Kidney (tissue), 14 donors: ENCODE data around the gene PPP6R1. TPM values are rescaled to one million over a fixed set of nuclear protein-coding genes. Genes with fewer than 3 reads are reported as not detected.
A peak's percentile ranks its signal among the peaks of the same experiment; 100 is the strongest.

ENCODE experiments used
- DNase-seq, 5 donors: peaks; one replicate each; pipeline ENCODE4 v3.0.0-alpha.2; 2013 to 2020
- FAIRE-seq: peaks from 2 replicates; lab custom pipeline; 2012; peaks lifted over from hg19 to GRCh38; lab: Jason Lieb, UNC
- H3K27ac ChIP-seq, 2 donors: one replicate each; pipeline ENCODE4 v1.7.0; 2013; ENCODE audit warnings: low read depth in 2 of 2, low read length in 2 of 2, inconsistent platforms in 1 of 2
- H3K27me3 ChIP-seq: one replicate; pipeline ENCODE4 v1.7.1; 2013; ENCODE audit warnings: low read length, inconsistent platforms; ENCODE audit not compliant: control insufficient read depth, insufficient read depth
- H3K36me3 ChIP-seq, 3 donors: one replicate each; pipeline versions ENCODE4 v1.7.0 to v1.7.1; 2013; ENCODE audit warnings: low read length in 3 of 3, control low read depth in 1 of 3, inconsistent platforms in 1 of 3; ENCODE audit not compliant: insufficient read depth in 3 of 3, control insufficient read depth in 2 of 3
- H3K4me1 ChIP-seq, 3 donors: one replicate each; pipeline versions ENCODE4 v1.7.0 to v1.7.1; 2013; ENCODE audit warnings: low read length in 3 of 3, inconsistent platforms in 1 of 3, low read depth in 1 of 3; ENCODE audit not compliant: control insufficient read depth in 2 of 3, insufficient read depth in 2 of 3
- H3K4me3 ChIP-seq, 3 donors: one replicate each; pipeline versions ENCODE4 v1.7.0 to v1.8.1; 2013; ENCODE audit warnings: low read length in 3 of 3, control low read depth in 1 of 3, inconsistent platforms in 1 of 3
- H3K9ac ChIP-seq, 3 donors: one replicate each; pipeline versions ENCODE4 v1.7.0 to v1.7.1; 2013; ENCODE audit warnings: low read length in 3 of 3, control low read depth in 1 of 3, inconsistent platforms in 1 of 3
- H3K9me3 ChIP-seq, 3 donors: one replicate each; pipeline versions ENCODE4 v1.7.0 to v1.7.1; 2013; ENCODE audit warnings: low read length in 3 of 3, control low read depth in 1 of 3, inconsistent platforms in 1 of 3; ENCODE audit not compliant: control insufficient read depth in 2 of 3, insufficient read depth in 1 of 3
- CTCF ChIP-seq: IDR thresholded peaks from 3 replicates; pipeline ENCODE4 v1.5.1; 2012; ENCODE audit warnings: mild to moderate bottlenecking, moderate library complexity, borderline replicate concordance; ENCODE audit not compliant: insufficient read depth; ENCODE audit errors: extremely low read depth
- intact Hi-C: fragments of 100-400 bp; cut with DNase I; formaldehyde crosslinking; loops from one replicate; pipeline ENCODE4 v1.11.1; 2022
- polyA plus RNA-seq: library from polyadenylated mRNA; stranded (reverse); fragments of 350-450 nt; fragmentation: Illumina TruSeq; extraction: RNeasy Lipid Tissue Mini Kit (QIAGEN cat#74804); gene quantifications from one replicate; pipeline ENCODE4 v1.2.3, GENCODE V29; 2014; ENCODE audit warnings: low read depth, low replicate concordance; ENCODE audit not compliant: insufficient read depth
- total RNA-seq: library from RNA; stranded (reverse); fragmentation: NEBNext Ultra II Directional; extraction: Animal tissue kit (Norgen Biotek cat#: 25700); gene quantifications from one replicate; pipeline ENCODE4 v1.2.1, GENCODE V29; 2021
- donor health status: control.
- donor health status: control.
- donor health status: control.
- donor health status: control.
- donor health status: control.
- donor health status: DM: yes; HTN: yes; CAD: no.
- donor health status: Normal renal cell carcinoma (clear cell type).

Gene PPP6R1
- total and polyA plus RNA-seq, 2 donors from 2014 or later = 30.6 to 61.6 TPM

DNA sequence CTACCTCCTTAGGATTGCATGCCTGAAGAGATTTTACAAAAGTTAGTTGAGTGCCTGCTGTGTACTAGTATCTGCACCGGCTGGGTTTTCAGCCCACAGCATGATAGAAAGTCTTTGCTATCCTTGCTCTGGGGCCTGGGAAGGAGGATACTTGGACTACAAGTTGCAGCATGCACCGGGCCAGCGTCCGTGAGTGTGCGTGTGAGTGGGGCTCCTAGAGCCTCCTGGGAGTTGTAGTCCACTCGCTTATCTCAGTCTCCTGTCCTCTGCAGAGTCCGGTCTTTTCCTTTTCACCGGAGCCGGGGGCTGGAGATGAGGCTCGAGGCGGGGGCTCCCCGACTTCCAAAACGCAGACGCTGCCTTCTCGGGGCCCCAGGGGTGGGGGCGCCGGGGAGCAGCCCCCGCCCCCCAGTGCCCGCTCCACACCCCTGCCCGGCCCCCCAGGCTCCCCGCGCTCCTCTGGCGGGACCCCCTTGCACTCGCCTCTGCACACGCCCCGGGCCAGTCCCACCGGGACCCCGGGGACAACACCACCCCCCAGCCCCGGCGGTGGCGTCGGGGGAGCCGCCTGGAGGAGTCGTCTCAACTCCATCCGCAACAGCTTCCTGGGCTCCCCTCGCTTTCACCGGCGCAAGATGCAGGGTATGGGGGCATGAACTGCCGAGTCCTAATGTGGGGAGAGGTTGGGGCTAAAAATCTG lies 45.6 kb upstream of the PPP6R1 start:
- H3K9ac ChIP-seq = no peak overlapping the region
- H3K27me3 ChIP-seq = no peaks in the 10 kb centered on the region
- intact Hi-C loops = no loop called here
- no peaks in the 10 kb centered on the region for H3K4me1 ChIP-seq
- DNase-seq (peak in 2 of 5 donors; percentile 48 to 50), FAIRE-seq (no peak)
- no peak overlapping the region for H3K27ac ChIP-seq
- no peak for TF ChIP-seq CTCF
- no peak overlapping the region for H3K4me3 ChIP-seq
- H3K9me3 ChIP-seq = no peaks in the 10 kb centered on the region
- H3K36me3 ChIP-seq = peaks cover 0 to 2% (median 0%) of the 10 kb centered on the region in 3 donors

- no peak for TF ChIP-seq CTCF
- intact Hi-C loops = no loop called here
- H3K4me3 ChIP-seq = no peak overlapping the region
- H3K9ac ChIP-seq = no peak overlapping the region
- H3K9me3 ChIP-seq = no peaks in the 10 kb centered on the region
- peaks cover 0 to 2% (median 0%) of the 10 kb centered on the region in 3 donors for H3K36me3 ChIP-seq
- H3K4me1 ChIP-seq = no peaks in the 10 kb centered on the region
- H3K27me3 ChIP-seq = no peaks in the 10 kb centered on the region
- DNase-seq (peak in 1 of 5 donors; percentile 30), FAIRE-seq (no peak)
- no peak overlapping the region for H3K27ac ChIP-seq
Measured at GRCh38 chr19:55303477-55303876, 44.7 kb upstream of the PPP6R1 start.

DNA sequence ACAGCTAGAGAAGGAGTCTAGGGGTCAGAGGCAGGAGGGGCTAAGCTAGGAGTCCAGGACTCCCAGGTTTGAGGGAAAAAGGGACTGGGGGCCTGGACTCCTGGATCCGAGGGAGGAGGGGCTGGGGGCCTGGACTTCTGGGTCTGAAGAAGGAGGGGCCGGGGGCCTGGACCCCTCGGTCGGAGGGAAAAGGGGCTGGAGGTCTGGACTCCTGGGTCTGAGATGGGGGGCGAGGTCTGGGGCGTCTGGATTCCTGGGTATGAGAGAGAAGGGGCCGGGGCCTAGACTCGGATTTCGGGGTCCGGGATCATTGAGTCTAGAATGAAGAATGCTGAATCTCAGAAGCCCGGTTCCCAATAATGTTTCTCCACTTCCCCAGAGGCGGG lies 43.5 kb upstream of the PPP6R1 start:
- Histone ChIP-seq H3K4me1 (no peaks in the 10 kb centered on the region), H3K4me3 (peak overlapping the region in 1 of 3 donors; percentile 55), H3K27ac (no peak overlapping the region), H3K36me3 (peaks cover 0 to 2% (median 0%) of the 10 kb centered on the region in 3 donors), H3K27me3 (no peaks in the 10 kb centered on the region), H3K9ac (peak overlapping the region in 1 of 3 donors; percentile 61), H3K9me3 (no peaks in the 10 kb centered on the region)
- DNase-seq = peak in 1 of 5 donors; percentile 64
- TF ChIP-seq CTCF = no peak
- intact Hi-C loops = no loop called here
- no peak for FAIRE-seq
